Skeletal muscle satellite cell (primary cell): ENCODE data around the gene TAF11L5. TPM values are rescaled to one million over a fixed set of nuclear protein-coding genes. Genes with fewer than 3 reads are reported as not detected.
"Not testable (repeated sequence)": the region's sequence is repeated elsewhere in the genome, so short reads cannot be mapped to it uniquely, and the experiment has no call there.

Experiments
- H3K27me3 ChIP-seq: 2 replicates; pipeline ENCODE4 v1.7.0; 2013; ENCODE audit warnings: low read length; ENCODE audit not compliant: control insufficient read depth, insufficient read depth
- H3K36me3 ChIP-seq: 2 replicates; pipeline ENCODE4 v1.7.0; 2013; ENCODE audit warnings: mild to moderate bottlenecking, control low read depth, low read length; ENCODE audit not compliant: insufficient read depth
- H3K4me1 ChIP-seq: 2 replicates; pipeline ENCODE4 v1.7.0; 2013; ENCODE audit warnings: low read length; ENCODE audit not compliant: control insufficient read depth, insufficient read depth
- H3K4me2 ChIP-seq: 2 replicates; pipeline ENCODE4 v1.7.0; 2013; ENCODE audit warnings: mild to moderate bottlenecking, low read length
- H3K4me3 ChIP-seq: 2 replicates; pipeline ENCODE4 v1.7.0; 2013; ENCODE audit warnings: low read length
- H3K9ac ChIP-seq: 2 replicates; pipeline ENCODE4 v1.7.0; 2013; ENCODE audit warnings: mild to moderate bottlenecking, low read depth, low read length, moderate library complexity
- H3K9me3 ChIP-seq: replicated peaks from 2 replicates; pipeline ENCODE4 v1.7.0; 2013; ENCODE audit warnings: mild to moderate bottlenecking, control low read depth, low read length
- total RNA-seq: library from RNA; depleted of rRNA; stranded (reverse); fragments of >200 nt; gene quantifications from 2 replicates; pipeline ENCODE4 v1.2.3, GENCODE V29; 2012; rRNA removed

The TAF11L5 gene
- total RNA-seq, result not detected in 2 replicates

DNA sequence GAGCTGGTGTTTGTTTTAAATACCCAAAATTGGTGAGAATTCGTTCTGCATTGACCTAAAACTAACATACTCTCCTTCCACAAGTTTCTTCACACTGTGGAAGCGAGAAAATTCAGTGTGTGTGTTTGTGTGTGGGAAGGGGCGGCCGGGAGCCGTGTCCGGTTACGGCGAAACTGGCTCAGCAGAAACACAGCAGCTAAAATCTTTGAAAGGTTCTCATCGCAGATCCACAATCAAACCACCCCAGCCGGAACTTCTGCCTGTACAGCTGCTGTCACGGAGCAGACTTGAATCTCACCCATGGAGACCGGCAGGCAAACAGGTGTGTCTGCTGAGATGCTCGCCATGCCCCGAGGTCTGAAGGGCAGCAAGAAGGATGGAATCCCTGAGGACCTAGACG is at the start of gene TAF11L5:
Gene TAF11L5 (plus strand): TSS at position 301 of the 400 bp plus-strand sequence.
- not testable (repeated sequence) for H3K4me2 ChIP-seq, H3K4me1 ChIP-seq, H3K36me3 ChIP-seq, H3K27me3 ChIP-seq, H3K9ac ChIP-seq, H3K9me3 ChIP-seq, H3K4me3 ChIP-seq

DNA sequence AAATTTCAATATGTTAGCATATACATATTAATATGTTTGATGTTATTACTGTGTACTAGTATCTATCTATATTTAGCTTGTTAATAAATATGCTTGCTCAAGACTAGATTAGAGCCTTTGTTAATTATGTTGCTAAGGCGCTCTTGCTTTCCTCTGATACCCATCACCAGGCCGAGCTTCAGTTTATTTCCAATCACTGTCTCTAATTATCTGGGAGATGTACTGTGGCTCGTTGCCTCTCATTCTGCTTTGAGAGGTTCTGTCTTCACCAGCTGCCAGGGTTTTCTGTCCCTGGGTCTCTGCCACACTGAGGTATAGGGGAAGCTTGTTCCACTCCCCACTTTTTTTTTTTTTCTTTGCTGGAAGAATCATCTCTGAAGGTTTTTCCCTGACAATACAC is 48.0 kb upstream of the TAF11L5 start:
- H3K9me3 ChIP-seq, result no peaks in the 10 kb centered on the region
- H3K4me3 ChIP-seq, result no peak overlapping the region
- H3K9ac ChIP-seq, result no peak overlapping the region
- H3K36me3 ChIP-seq, result no peaks in the 10 kb centered on the region
- H3K4me1 ChIP-seq, result no peaks in the 10 kb centered on the region
- H3K4me2 ChIP-seq, result no peak overlapping the region
- H3K27me3 ChIP-seq, result no peaks in the 10 kb centered on the region

DNA sequence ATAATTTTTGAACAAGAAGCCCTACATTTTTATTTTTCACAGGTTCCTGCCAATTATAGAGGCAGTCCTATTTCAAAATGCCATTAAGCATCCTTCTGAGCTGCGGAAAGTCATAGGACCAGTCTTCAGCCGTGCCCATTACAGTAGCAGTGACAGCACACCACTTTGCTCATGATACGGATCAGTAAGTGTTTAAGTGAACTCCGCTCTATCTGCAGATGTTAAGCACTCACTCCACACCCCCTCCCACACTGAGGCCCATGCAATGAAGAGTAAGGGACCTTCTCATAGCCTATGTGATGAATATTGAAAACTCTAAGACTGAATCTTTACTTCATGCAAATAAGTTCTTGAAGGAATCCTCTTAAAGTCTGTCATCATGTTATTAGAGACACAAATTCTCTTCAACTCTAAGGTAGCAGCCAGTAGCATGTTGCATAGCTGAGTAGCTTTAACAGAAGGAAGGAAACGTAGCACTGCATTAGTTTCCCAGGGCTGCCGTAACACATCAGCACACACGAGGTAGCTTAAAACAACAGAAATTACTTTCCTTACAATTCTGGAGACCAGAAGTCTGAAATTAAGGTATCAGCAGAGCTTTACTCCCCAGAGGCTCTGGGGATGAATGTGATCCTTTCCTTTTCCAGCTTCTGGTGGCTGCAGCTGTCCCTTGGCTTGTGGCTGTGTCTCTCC is 47.3 kb upstream of the TAF11L5 start:
- Histone ChIP-seq H3K9me3 (no peaks in the 10 kb centered on the region), H3K4me1 (no peaks in the 10 kb centered on the region), H3K27me3 (no peaks in the 10 kb centered on the region), H3K4me2 (no peak overlapping the region), H3K9ac (no peak overlapping the region), H3K4me3 (no peak overlapping the region), H3K36me3 (no peaks in the 10 kb centered on the region)

DNA sequence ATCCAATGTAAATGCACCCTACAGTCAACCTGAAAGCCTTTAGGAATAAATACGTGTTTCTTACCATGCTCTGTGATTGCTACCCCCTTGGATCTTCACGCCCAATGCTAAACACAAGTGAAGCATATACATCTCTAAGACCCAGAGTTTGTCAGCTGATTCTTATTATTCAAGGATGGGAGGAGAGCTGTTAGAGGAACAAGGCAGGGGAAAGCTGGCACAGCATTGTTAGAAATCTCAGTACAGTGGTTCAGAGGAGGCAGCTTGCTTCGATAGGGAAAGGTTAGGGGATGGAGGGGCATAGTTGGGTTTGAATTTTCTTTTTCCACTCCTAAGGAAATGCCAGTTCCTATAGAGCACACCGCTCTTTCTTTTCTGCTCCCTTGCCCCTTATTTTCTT is 43.7 kb upstream of the TAF11L5 start:
- H3K9ac ChIP-seq, result no peak overlapping the region
- H3K36me3 ChIP-seq, result no peaks in the 10 kb centered on the region
- H3K4me1 ChIP-seq, result no peaks in the 10 kb centered on the region
- H3K9me3 ChIP-seq, result no peaks in the 10 kb centered on the region
- H3K4me3 ChIP-seq, result no peak overlapping the region
- no peaks in the 10 kb centered on the region for H3K27me3 ChIP-seq
- H3K4me2 ChIP-seq, result no peak overlapping the region

DNA sequence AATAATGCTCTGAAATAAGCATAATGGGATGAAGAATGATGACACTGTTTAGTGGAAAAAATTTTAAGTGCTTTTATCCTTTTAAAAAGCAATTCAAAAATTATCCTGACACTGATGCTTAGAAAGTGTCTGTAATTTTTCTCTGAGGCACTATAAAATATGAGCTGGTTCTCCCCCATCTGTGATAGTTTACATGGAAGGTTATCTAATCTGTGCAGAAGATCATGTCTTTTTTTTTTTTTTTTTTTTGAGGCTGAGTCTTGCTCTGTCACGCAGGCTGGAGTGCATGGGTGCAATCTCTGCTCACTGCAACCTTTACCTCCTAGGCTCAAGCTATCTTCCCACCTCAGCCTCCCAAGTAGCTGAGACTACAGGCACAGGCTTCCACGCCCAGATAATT is 42.2 kb upstream of the TAF11L5 start:
- H3K4me2 ChIP-seq, result no peak overlapping the region
- no peaks in the 10 kb centered on the region for H3K27me3 ChIP-seq
- H3K9me3 ChIP-seq, result no peaks in the 10 kb centered on the region
- H3K36me3 ChIP-seq, result no peaks in the 10 kb centered on the region
- H3K4me3 ChIP-seq, result no peak overlapping the region
- H3K4me1 ChIP-seq, result no peaks in the 10 kb centered on the region
- H3K9ac ChIP-seq, result no peak overlapping the region

DNA sequence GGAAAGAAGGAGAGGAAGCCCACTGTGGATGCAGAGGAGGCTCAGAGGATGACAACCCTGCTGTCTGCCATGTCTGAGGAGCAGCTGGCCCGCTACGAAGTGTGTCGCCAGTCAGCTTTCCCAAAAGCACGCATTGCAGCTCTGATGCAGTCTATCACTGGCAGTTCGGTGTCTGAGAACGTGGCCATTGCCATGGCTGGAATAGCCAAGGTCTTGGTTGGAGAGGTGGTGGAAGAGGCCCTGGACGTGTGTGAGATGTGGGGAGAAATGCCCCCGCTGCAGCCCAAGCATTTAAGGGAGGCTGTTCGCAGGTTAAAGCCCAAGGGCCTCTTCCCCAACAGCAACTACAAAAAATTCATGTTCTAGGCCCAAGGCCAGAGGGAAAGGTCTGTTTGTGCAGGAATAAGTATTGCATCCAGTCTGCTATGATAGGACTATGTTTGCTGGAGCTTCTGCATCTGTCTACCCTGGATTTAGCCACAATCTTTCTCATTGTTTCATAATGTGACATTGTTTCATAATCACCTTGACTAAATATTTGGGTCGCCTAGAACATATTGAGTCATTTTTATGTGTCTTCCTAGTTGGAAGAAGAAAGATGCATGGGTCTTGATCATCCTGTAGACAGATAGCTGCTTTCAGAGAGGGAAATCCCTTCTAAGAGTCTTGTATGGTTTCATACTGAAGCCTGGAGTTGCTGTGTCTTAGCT is 38.4 kb upstream of the TAF11L5 start:
- not testable (repeated sequence) for H3K4me2 ChIP-seq, H3K36me3 ChIP-seq, H3K27me3 ChIP-seq, H3K4me3 ChIP-seq, H3K9ac ChIP-seq, H3K4me1 ChIP-seq, H3K9me3 ChIP-seq

DNA sequence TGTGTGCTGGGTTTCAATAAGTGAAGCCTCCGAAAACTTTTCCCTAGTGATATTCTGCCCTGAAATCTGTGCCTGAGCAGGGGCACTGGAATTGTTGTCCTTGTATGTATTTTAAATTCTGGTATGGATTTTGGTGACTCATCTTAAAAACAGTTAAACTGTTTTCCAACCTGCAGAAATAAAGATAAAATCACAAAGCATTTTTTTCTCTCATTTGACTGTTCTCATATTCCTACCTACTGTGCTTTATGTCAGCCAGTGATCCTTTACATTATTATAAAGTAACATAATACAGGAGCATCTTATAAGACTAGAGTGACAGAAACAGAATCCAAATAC is 37.9 kb upstream of the TAF11L5 start:
- no peaks in the 10 kb centered on the region for H3K9me3 ChIP-seq
- H3K4me1 ChIP-seq, result no peaks in the 10 kb centered on the region
- no peak overlapping the region for H3K4me3 ChIP-seq
- H3K4me2 ChIP-seq, result no peak overlapping the region
- H3K27me3 ChIP-seq, result no peaks in the 10 kb centered on the region
- no peak overlapping the region for H3K9ac ChIP-seq
- no peaks in the 10 kb centered on the region for H3K36me3 ChIP-seq

DNA sequence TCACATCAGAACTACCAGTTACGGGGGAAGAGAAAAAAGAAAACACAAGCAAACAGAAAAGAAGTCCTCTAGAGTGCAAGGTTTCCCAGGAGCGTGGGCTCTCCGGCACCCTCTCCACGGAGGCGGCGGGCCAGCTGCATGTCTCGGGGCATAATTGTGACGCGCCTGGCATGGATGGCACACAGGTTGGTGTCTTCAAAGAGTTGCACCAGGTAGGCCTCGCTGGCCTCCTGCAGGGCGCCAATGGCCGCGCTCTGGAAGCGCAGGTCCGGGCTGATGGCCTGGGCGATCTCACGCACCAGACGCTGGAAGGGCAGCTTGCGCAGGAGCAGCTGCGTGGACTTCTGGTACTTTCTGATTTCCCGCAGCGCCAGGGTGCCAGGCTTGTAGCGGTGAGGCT is 33.8 kb upstream of the TAF11L5 start:
- H3K9me3 ChIP-seq, H3K4me2 ChIP-seq, H3K27me3 ChIP-seq, H3K4me1 ChIP-seq, H3K36me3 ChIP-seq, H3K9ac ChIP-seq, H3K4me3 ChIP-seq: not testable (repeated sequence)

DNA sequence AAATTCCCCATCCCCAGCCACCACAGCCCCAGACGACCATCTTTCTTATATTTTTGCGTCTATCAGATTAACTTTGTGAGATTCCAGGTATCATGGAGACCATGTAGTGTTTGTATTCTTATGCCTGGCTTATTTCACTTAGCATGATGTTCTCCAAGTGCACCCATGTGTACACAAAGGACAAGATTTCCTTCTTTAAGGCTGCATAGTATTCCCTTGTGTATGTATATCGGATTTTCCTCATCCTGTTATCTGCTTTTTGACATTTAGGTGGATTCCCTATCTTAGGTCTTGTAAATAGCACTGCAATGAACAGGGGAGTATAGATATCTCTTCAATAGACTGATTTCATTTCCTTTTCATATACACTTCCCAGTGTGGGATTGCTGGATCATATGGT is 32.3 kb upstream of the TAF11L5 start:
- Histone ChIP-seq H3K9ac (no peak overlapping the region), H3K36me3 (no peaks in the 10 kb centered on the region), H3K27me3 (no peaks in the 10 kb centered on the region), H3K4me3 (no peak overlapping the region), H3K4me2 (no peak overlapping the region), H3K9me3 (no peaks in the 10 kb centered on the region), H3K4me1 (no peaks in the 10 kb centered on the region)

DNA sequence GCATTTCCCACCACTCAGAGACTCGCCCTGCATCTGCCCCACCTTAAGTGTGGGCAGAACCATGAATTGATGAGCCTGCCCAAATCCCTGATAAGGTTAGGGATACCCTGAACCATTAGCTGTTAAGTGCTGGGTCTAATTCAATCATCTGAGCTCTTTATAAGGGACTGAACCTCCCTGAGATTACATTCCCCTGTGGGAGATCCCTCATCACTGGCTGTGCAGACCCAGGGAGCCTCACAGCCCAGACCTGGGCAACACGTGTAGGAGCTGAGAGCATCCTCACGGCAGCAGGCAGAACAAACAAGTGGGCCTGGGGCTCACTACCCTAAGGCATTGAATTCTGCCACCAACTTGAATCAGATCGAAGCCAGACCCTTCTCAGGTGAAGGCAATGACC is 27.6 kb upstream of the TAF11L5 start:
- Histone ChIP-seq H3K4me1 (no peaks in the 10 kb centered on the region), H3K9me3 (no peaks in the 10 kb centered on the region), H3K9ac (no peak overlapping the region), H3K4me2 (no peak overlapping the region), H3K36me3 (no peaks in the 10 kb centered on the region), H3K4me3 (no peak overlapping the region), H3K27me3 (no peaks in the 10 kb centered on the region)

DNA sequence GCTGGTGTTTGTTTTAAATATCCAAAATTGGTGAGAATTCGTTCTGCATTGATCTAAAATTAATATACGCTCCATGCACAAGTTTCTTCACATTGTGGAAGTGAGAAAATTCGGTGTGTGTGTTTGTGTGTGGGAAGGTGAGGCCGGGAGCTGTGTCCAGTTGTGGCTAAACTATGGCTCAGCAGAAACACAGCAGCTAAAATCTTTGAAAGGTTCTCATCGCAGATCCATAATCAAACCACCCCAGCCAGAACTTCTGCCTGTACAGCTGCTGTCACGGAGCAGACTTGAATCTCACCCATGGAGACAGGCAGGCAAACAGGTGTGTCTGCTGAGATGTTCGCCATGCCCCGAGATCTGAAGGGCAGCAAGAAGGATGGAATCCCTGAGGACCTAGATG is 27.1 kb upstream of the TAF11L5 start, which contains the start of gene TAF11L2:
Gene TAF11L2 (plus strand): TSS at position 301 of the 400 bp plus-strand sequence.
- not testable (repeated sequence) for H3K27me3 ChIP-seq, H3K4me2 ChIP-seq

DNA sequence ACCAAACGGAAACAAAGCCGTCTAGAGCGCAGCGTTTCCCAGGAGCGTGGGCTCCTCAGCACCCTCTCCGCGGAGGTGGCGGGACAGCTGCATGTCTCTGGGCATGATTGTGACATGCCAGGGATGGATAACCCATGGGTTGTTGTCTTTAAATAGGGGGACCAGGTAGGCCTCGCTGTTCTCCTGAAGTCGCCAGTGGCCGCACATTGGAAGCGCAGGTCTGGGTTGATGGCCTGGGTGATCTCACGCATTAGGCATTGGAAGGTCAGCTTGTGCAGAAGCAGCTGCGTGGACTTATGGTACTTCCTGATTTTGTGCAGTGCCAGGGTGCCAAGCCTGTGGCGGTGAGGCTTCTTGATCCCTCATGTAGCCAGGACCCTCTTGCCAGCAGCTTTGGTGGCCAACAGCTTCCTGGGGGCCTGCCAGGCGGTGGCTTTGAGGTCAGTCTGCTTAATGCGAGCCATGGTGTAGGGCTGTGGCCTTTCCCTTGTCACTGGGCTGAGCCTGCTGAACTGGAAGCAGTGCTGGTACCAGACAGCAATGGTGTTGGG is 13.2 kb upstream of the TAF11L5 start:
- Histone ChIP-seq H3K36me3 (no peaks in the 10 kb centered on the region), H3K4me1 (no peaks in the 10 kb centered on the region), H3K9ac (no peak overlapping the region), H3K9me3 (no peaks in the 10 kb centered on the region), H3K27me3 (no peaks in the 10 kb centered on the region), H3K4me2 (no peak overlapping the region), H3K4me3 (no peak overlapping the region)

More for the DNA sequence above, 27.1 kb upstream of the TAF11L5 start, which contains the start of gene TAF11L2:
- H3K9ac ChIP-seq, H3K4me3 ChIP-seq, H3K9me3 ChIP-seq, H3K36me3 ChIP-seq, H3K4me1 ChIP-seq: not testable (repeated sequence)
